GM23338 (cell line): ENCODE data around the gene DCAF4. TPM values are rescaled to one million over a fixed set of nuclear protein-coding genes. Genes with fewer than 3 reads are reported as not detected.

Experiments
- ATAC-seq: fragments of 200-7000 bp; cut with Tn5 transposase; 3 replicates; pipeline ENCODE4 v1.9.1; 2020
- DNase-seq: peaks from one replicate; pipeline ENCODE4 v3.0.0-alpha.2; 2015; ENCODE audit warnings: low spot score
- H2AFZ ChIP-seq: fragments of 200-600 bp; sonication (generic); 2 replicates; pipeline ENCODE4 v1.8.0; 2016; ENCODE audit warnings: antibody characterized with exemption, mild to moderate bottlenecking, moderate library complexity
- H3F3A ChIP-seq: fragments of 200-600 bp; sonication (generic); replicated peaks from 2 replicates; pipeline ENCODE4 v1.8.0; 2017; ENCODE audit warnings: antibody characterized with exemption, mixed run types, low read depth
- H3K27ac ChIP-seq: fragments of 200-600 bp; sonication (generic); 2 replicates; pipeline ENCODE4 v1.6.1; 2016; ENCODE audit warnings: low read depth
- H3K27me3 ChIP-seq: fragments of 200-600 bp; sonication (generic); 2 replicates; pipeline ENCODE4 v1.8.0; 2016; ENCODE audit warnings: mild to moderate bottlenecking, mixed run types, moderate library complexity; ENCODE audit not compliant: insufficient read depth
- H3K36me3 ChIP-seq: fragments of 200-600 bp; sonication (generic); 2 replicates; pipeline ENCODE4 v1.8.0; 2016; ENCODE audit warnings: mild to moderate bottlenecking; ENCODE audit not compliant: insufficient read depth
- H3K4me1 ChIP-seq: fragments of 200-600 bp; sonication (generic); 2 replicates; pipeline ENCODE4 v1.8.0; 2016; ENCODE audit warnings: mild to moderate bottlenecking, moderate library complexity; ENCODE audit not compliant: insufficient read depth
- H3K4me2 ChIP-seq: fragments of 200-600 bp; sonication (generic); 2 replicates; pipeline ENCODE4 v1.7.1; 2017; ENCODE audit warnings: mixed run types
- H3K4me3 ChIP-seq: fragments of 200-600 bp; sonication (generic); 2 replicates; pipeline ENCODE4 v1.6.1; 2016; ENCODE audit warnings: mixed run types
- H3K79me2 ChIP-seq: fragments of 200-600 bp; sonication (generic); replicated peaks from 2 replicates; pipeline ENCODE4 v1.8.0; 2017; ENCODE audit warnings: mild to moderate bottlenecking; ENCODE audit not compliant: insufficient read depth
- H3K9me2 ChIP-seq: fragments of 200-600 bp; sonication (generic); 2 replicates; pipeline ENCODE4 v1.8.0; 2017; ENCODE audit not compliant: insufficient read depth
- H4K20me1 ChIP-seq: fragments of 200-600 bp; sonication (generic); replicated peaks from 2 replicates; pipeline ENCODE4 v1.8.0; 2017; ENCODE audit warnings: mild to moderate bottlenecking; ENCODE audit not compliant: insufficient read depth
- H3K27ac Mint-ChIP-seq: 2 replicates; pipeline ENCODE4 v1.8.0; 2020; ENCODE audit warnings: inconsistent platforms, mild to moderate bottlenecking, moderate library complexity, mixed read lengths
- H3K27me3 Mint-ChIP-seq: 3 replicates; pipeline ENCODE4 v1.8.0; 2022; ENCODE audit warnings: low read depth, mild to moderate bottlenecking, moderate library complexity, mixed read lengths, inconsistent platforms; ENCODE audit not compliant: insufficient read depth, poor library complexity
- H3K36me3 Mint-ChIP-seq: 3 replicates; pipeline ENCODE4 v1.8.0; 2021; ENCODE audit warnings: low read depth, mild to moderate bottlenecking, inconsistent platforms, moderate library complexity, mixed read lengths
- H3K4me1 Mint-ChIP-seq: 3 replicates; pipeline ENCODE4 v1.8.0; 2020; ENCODE audit warnings: mild to moderate bottlenecking, inconsistent platforms, mixed read lengths
- H3K4me3 Mint-ChIP-seq: 3 replicates; pipeline ENCODE4 v1.8.0; 2021; ENCODE audit warnings: moderate library complexity, mild to moderate bottlenecking, inconsistent platforms, mixed read lengths
- H3K9me3 Mint-ChIP-seq: 3 replicates; pipeline ENCODE4 v1.8.0; 2020; ENCODE audit warnings: moderate library complexity, mild to moderate bottlenecking, inconsistent platforms, mixed read lengths
- CREB1 ChIP-seq: fragments of 250-450 bp; sonication (Bioruptor Pico); IDR thresholded peaks from 2 replicates; pipeline ENCODE4 v1.5.0; 2020; ENCODE audit warnings: low read depth, mild to moderate bottlenecking, moderate library complexity
- EZH2 ChIP-seq: fragments of 200-600 bp; sonication (generic); IDR thresholded peaks from one replicate; pipeline ENCODE4 v1.8.0; 2017; ENCODE audit warnings: antibody characterized with exemption, mild to moderate bottlenecking, low read depth; ENCODE audit not compliant: unreplicated experiment
- EZH2phosphoT487 ChIP-seq: fragments of 200-600 bp; sonication (generic); IDR thresholded peaks from one replicate; pipeline ENCODE4 v1.8.1; 2018; ENCODE audit warnings: antibody characterized with exemption; ENCODE audit not compliant: unreplicated experiment
- JUNB ChIP-seq: IDR thresholded peaks from one replicate; pipeline ENCODE4 v1.6.1; 2016; ENCODE audit warnings: antibody characterized with exemption; ENCODE audit not compliant: unreplicated experiment
- NANOG ChIP-seq: IDR thresholded peaks from 2 replicates; pipeline ENCODE4 v1.6.1; 2016; ENCODE audit warnings: antibody characterized with exemption, borderline replicate concordance
- POLR2AphosphoS5 ChIP-seq: IDR thresholded peaks from 2 replicates; pipeline ENCODE4 v1.6.1; 2016; ENCODE audit warnings: antibody characterized with exemption, low read depth
- REST ChIP-seq: IDR thresholded peaks from one replicate; pipeline ENCODE4 v1.6.1; 2018; ENCODE audit warnings: antibody characterized with exemption; ENCODE audit not compliant: unreplicated experiment
- STAT1 ChIP-seq: IDR thresholded peaks from one replicate; pipeline ENCODE4 v1.6.1; 2016; ENCODE audit warnings: antibody characterized with exemption; ENCODE audit not compliant: unreplicated experiment
- ZNF114 ChIP-seq: fragments of 250-450 bp; sonication (Bioruptor Pico); IDR thresholded peaks from 2 replicates; pipeline ENCODE4 v1.5.0; 2020; ENCODE audit warnings: mild to moderate bottlenecking, moderate library complexity
- ZNF331 ChIP-seq: fragments of 250-450 bp; sonication (Bioruptor Pico); IDR thresholded peaks from 2 replicates; pipeline ENCODE4 v1.5.0; 2020; ENCODE audit warnings: low read depth, mild to moderate bottlenecking, moderate library complexity
- ZNF462 ChIP-seq: fragments of 250-450 bp; sonication (Bioruptor Pico); IDR thresholded peaks from 2 replicates; pipeline ENCODE4 v1.5.0; 2020; ENCODE audit warnings: mild to moderate bottlenecking, moderate library complexity
- polyA plus RNA-seq: library from polyadenylated mRNA; unstranded; fragments of >200 nt; fragmentation: Nextera tagmentation; extraction: Ambion mirVana; gene quantifications from 2 replicates; pipeline ENCODE4 v1.2.1, GENCODE V29; 2016
- total RNA-seq: library from RNA; depleted of rRNA; stranded (reverse); fragments of >200 nt; shearing (Covaris generic); gene quantifications from 2 replicates; pipeline ENCODE4 v1.2.3, GENCODE V29; 2014
- TF ChIP-seq, protein P1 (sequence below): IDR thresholded peaks from 2 replicates; pipeline ENCODE4 v1.6.1; 2016; ENCODE audit warnings: antibody characterized with exemption
- TF ChIP-seq, protein P2 (sequence below), 2 experiments: fragments of 200-600 bp in 1 of 2; sonication (generic) in 1 of 2; conservative IDR thresholded peaks; 2 replicates each; pipeline versions ENCODE4 v1.5.1 to v1.6.1; 2016 to 2017; ENCODE audit warnings: antibody characterized with exemption in 2 of 2, low read depth in 2 of 2, mild to moderate bottlenecking in 2 of 2, moderate library complexity in 1 of 2

Gene DCAF4
- total and polyA plus RNA-seq, 2 experiments from 2014 or later, result 17.5 to 39.3 TPM

GRCh38 chr14:72916174-72916573, 10.1 kb upstream of the DCAF4 start:
- Histone ChIP-seq H3K4me1 (no peaks in the 10 kb centered on the region), H3K9me2 (0 out of 2 replicates have a peak, but pooled peaks cover 4% of the 10 kb centered on the region), H3K27ac (no peak overlapping the region), H3K4me3 (no peak overlapping the region), H2AFZ (no peak overlapping the region; the same call in 1 of the 2 replicates), H3F3A (no peaks in the 10 kb centered on the region), H4K20me1 (no peaks in the 10 kb centered on the region), H3K36me3 (no peaks in the 10 kb centered on the region), H3K4me2 (no peak overlapping the region), H3K27me3 (no peaks in the 10 kb centered on the region), H3K79me2 (no peaks in the 10 kb centered on the region)
- no peak overlapping the region for H3K4me3 Mint-ChIP-seq
- H3K27me3 Mint-ChIP-seq, result peaks cover 5% of the 10 kb centered on the region
- no peak for ATAC-seq
- H3K9me3 Mint-ChIP-seq, result no peaks in the 10 kb centered on the region
- no peaks in the 10 kb centered on the region for H3K36me3 Mint-ChIP-seq
- DNase-seq, result no peak
- no peak overlapping the region for H3K27ac Mint-ChIP-seq
- H3K4me1 Mint-ChIP-seq, result no peaks in the 10 kb centered on the region
- TF ChIP-seq JUNB (no peak), EZH2phosphoT487 (no peak), POLR2AphosphoS5 (no peak), EZH2 (no peak), ZNF462 (CRISPR knock-in tag) (no peak), ZNF114 (CRISPR knock-in tag) (no peak), CREB1 (CRISPR knock-in tag) (no peak), NANOG (no peak), ZNF331 (CRISPR knock-in tag) (no peak), STAT1 (no peak), REST (no peak)
- TF ChIP-seq, protein P1, sequence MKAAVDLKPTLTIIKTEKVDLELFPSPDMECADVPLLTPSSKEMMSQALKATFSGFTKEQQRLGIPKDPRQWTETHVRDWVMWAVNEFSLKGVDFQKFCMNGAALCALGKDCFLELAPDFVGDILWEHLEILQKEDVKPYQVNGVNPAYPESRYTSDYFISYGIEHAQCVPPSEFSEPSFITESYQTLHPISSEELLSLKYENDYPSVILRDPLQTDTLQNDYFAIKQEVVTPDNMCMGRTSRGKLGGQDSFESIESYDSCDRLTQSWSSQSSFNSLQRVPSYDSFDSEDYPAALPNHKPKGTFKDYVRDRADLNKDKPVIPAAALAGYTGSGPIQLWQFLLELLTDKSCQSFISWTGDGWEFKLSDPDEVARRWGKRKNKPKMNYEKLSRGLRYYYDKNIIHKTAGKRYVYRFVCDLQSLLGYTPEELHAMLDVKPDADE, result no peak
- TF ChIP-seq, protein P2, sequence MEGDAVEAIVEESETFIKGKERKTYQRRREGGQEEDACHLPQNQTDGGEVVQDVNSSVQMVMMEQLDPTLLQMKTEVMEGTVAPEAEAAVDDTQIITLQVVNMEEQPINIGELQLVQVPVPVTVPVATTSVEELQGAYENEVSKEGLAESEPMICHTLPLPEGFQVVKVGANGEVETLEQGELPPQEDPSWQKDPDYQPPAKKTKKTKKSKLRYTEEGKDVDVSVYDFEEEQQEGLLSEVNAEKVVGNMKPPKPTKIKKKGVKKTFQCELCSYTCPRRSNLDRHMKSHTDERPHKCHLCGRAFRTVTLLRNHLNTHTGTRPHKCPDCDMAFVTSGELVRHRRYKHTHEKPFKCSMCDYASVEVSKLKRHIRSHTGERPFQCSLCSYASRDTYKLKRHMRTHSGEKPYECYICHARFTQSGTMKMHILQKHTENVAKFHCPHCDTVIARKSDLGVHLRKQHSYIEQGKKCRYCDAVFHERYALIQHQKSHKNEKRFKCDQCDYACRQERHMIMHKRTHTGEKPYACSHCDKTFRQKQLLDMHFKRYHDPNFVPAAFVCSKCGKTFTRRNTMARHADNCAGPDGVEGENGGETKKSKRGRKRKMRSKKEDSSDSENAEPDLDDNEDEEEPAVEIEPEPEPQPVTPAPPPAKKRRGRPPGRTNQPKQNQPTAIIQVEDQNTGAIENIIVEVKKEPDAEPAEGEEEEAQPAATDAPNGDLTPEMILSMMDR (conservative IDR thresholded peaks at IDR 0.05; ENCODE audit: low read depth in 2 of 2), result no peak
